ENCODE data around the gene NUDT16L1. TPM values are rescaled to one million over a fixed set of nuclear protein-coding genes. Genes with fewer than 3 reads are reported as not detected.

NUDT16L1 gene
- total RNA-seq, 2 donors from 2014 or later = 57.4 to 75.3 TPM

DNA sequence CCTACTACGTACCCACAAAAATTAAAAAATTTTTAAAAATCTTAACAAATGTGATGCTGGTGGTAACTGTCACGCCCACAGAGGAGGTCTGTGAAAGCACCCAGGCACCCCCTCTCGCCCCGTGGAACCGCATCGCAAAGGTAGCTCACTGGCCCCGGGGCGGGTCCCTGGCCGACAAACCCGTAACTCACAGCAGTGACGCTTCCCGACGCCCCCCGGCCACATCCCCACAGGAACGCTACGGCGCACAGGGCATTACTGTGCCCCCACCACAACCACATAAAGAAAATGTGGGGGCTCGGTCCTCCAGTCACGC is 40.3 kb downstream of the NUDT16L1 start:
- WGBS = 0% methylated on average over 19 of the region's 19 CpGs
- peak; percentile 12 for DNase-seq (ENCODE audit: low spot score)
- intact Hi-C loops (cut with DNase I) = loop anchor here (1.0 to 10.0 kb wide), 5 partner anchors 35 to 223 kb away; partner anchors contain the start of genes GLYR1, ROGDI, UBALD1 and UBN1
- no peaks in the 10 kb centered on the region for H3K4me1 ChIP-seq (replicated peaks)
- TF ChIP-seq, protein P1, sequence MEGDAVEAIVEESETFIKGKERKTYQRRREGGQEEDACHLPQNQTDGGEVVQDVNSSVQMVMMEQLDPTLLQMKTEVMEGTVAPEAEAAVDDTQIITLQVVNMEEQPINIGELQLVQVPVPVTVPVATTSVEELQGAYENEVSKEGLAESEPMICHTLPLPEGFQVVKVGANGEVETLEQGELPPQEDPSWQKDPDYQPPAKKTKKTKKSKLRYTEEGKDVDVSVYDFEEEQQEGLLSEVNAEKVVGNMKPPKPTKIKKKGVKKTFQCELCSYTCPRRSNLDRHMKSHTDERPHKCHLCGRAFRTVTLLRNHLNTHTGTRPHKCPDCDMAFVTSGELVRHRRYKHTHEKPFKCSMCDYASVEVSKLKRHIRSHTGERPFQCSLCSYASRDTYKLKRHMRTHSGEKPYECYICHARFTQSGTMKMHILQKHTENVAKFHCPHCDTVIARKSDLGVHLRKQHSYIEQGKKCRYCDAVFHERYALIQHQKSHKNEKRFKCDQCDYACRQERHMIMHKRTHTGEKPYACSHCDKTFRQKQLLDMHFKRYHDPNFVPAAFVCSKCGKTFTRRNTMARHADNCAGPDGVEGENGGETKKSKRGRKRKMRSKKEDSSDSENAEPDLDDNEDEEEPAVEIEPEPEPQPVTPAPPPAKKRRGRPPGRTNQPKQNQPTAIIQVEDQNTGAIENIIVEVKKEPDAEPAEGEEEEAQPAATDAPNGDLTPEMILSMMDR (IDR thresholded peaks at IDR 0.05) = no peak
- TF ChIP-seq POLR2A (IDR thresholded peaks at IDR 0.05) = no peak
- no peak for TF ChIP-seq POLR2AphosphoS5 (IDR thresholded peaks at IDR 0.05)
- H3K9me3 ChIP-seq = no peaks in the 10 kb centered on the region
- H3K4me3 ChIP-seq = peak overlapping the region; percentile 80 to 82
- H3K27me3 ChIP-seq (replicated peaks; ENCODE audit: insufficient read depth) = no peaks in the 10 kb centered on the region
- H3K27ac ChIP-seq = peak overlapping the region; percentile 76 to 82
- no peaks in the 10 kb centered on the region for H3K36me3 ChIP-seq

DNA sequence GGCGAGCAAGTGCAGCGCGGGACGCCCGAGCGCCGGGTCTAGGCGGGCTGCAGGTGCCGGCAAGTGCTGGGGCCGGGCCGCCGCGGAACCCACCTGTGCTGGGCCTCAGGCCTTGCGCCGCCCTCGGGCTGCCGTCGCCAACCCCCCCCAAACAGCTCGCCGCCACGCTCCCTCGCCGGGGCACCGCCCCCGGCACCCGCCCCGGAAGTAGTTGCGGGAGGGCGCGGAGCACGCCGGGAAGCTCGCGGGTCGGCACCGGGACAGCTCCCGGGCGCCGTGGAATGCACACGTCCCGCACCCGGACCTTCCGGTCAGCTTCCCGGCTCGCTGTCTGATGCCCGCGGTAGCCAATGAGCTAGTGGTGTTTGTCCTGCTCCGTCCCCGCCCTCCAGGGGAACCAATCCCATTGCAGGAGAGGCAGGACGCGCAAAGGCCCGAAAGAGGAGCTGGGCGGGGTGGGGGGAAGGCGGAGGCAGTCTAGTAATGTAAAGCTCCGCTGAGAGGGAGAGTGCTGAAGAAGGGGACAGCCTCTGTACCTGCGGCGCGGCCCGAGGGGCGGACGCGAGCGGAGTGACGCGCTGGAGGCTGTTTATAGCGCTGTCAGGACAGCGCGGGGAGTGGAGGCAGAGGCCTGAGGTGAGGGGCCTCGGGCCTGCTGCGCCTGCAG is 40.8 kb downstream of the NUDT16L1 start, which contains the start of the genes ANKS3 and DNAAF8:
TSS of gene ANKS3 (minus strand) at position 209 of the 667 bp plus-strand sequence. CDS start 4,122 bp downstream, outside the sequence.
TSS of gene DNAAF8 (plus strand) at position 475 of the 667 bp plus-strand sequence. CDS start 1,978 bp downstream, outside the sequence.
- 0% methylated on average over 59 of the region's 70 CpGs for WGBS
- intact Hi-C loops (cut with DNase I) = loop anchor here (1.0 to 10.0 kb wide), 5 partner anchors 34 to 223 kb away; partner anchors contain the start of genes GLYR1, ROGDI, UBALD1 and UBN1

DNA sequence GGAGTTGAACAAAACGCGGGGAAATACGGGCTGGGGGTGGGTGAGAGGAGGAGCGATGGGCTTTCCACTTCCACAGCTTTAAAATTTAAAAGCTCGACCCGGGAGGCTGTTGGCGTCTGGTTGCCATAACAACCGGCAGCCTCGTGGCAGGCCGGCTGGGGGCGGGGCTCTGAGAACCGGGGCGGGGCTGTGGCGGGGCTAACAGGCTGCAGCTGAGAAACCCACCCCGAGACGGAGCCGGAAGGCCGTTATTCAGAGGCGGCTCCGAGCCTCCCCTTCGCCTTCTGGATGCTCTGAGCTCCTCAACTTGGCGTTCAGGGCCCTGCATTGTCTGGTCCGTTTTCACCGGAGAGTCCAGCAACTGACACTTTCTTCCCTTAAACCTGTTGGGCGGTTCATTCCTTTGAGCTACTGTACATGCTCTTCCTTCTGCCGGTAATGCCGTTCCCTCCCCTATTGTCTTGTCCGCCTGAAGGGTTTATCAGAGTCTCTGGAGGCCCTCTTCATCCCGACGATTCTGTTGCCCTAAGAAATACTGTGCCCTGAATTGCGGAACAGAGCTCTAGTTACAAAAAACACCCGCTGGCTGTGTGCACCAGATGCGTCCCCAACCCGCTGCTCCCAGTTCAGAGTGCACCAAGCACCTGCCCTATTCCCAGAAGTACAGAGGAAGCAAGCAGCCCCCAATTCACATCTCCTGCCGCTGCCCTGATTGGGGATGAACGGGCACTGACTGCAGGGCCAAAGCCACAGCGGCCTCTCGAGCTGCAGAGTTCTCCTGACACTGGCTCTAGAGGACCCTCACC is 41.6 kb downstream of the NUDT16L1 start:
- H3K27me3 ChIP-seq (replicated peaks; ENCODE audit: insufficient read depth) = no peaks in the 10 kb centered on the region
- TF ChIP-seq POLR2A (IDR thresholded peaks at IDR 0.05) (no peak), POLR2AphosphoS5 (IDR thresholded peaks at IDR 0.05) (no peak)
- TF ChIP-seq, protein P1 (IDR thresholded peaks at IDR 0.05) = no peak
- 4% methylated on average over 38 of the region's 38 CpGs for WGBS
- intact Hi-C loops (cut with DNase I) = loop anchor here (1.0 to 10.0 kb wide), 5 partner anchors 33 to 222 kb away; partner anchors contain the start of genes GLYR1, ROGDI, UBALD1 and UBN1
- no peaks in the 10 kb centered on the region for H3K36me3 ChIP-seq
- H3K4me1 ChIP-seq (replicated peaks) = no peaks in the 10 kb centered on the region
- no peaks in the 10 kb centered on the region for H3K9me3 ChIP-seq
- peak overlapping the region; percentile 76 to 82 for H3K27ac ChIP-seq
- H3K4me3 ChIP-seq = peak overlapping the region; percentile 80 to 82
- DNase-seq (ENCODE audit: low spot score) = peak; percentile 82

More for the DNA sequence above, 40.8 kb downstream of the NUDT16L1 start, which contains the start of the genes ANKS3 and DNAAF8:
- Histone ChIP-seq H3K27me3 (replicated peaks; ENCODE audit: insufficient read depth) (no peaks in the 10 kb centered on the region), H3K36me3 (no peaks in the 10 kb centered on the region), H3K4me3 (peak within 1 kb of the TSS; percentile 80 to 82), H3K9me3 (no peaks in the 10 kb centered on the region), H3K27ac (peak within 1 kb of the TSS; percentile 76 to 82), H3K4me1 (replicated peaks) (no peaks in the 10 kb centered on the region)
- TF ChIP-seq POLR2A (IDR thresholded peaks at IDR 0.05) (no peak), POLR2AphosphoS5 (IDR thresholded peaks at IDR 0.05) (peak; percentile 94)
- TF ChIP-seq, protein P1 (IDR thresholded peaks at IDR 0.05) = peak in 1 of 4 experiments; percentile 21
- peak; percentile 96 for DNase-seq (ENCODE audit: low spot score)

DNA sequence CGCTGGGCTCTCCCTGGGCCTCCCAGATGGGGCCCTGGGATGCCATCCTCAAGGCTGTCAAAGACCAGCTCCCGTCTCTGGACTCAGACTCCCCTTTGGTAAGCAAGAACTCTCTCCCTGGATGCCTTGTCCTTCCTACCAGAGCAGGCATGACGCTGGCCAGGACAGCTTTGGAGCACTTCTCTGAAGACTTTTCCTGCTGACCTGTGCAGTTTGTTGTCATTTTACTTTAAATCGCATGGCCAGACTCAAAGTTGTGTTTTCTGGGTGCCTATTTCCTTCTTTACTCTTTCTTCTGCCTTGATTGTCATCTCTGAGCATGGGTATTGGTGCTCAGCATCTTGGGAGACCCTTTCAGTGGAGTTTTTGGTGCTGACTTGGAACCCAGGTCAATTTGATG is 43.2 kb downstream of the NUDT16L1 start:
- Histone ChIP-seq H3K4me3 (no peak overlapping the region), H3K36me3 (no peaks in the 10 kb centered on the region), H3K27me3 (replicated peaks; ENCODE audit: insufficient read depth) (no peaks in the 10 kb centered on the region), H3K4me1 (replicated peaks) (no peaks in the 10 kb centered on the region), H3K27ac (no peak overlapping the region), H3K9me3 (no peaks in the 10 kb centered on the region)
- WGBS = 87% methylated on average over 4 of the region's 4 CpGs
- intact Hi-C loops (cut with DNase I) = loop anchor here (10.0 kb wide), 3 partner anchors 68 to 122 kb away; partner anchors contain the start of genes GLYR1, ROGDI, UBALD1 and UBN1
- DNase-seq (ENCODE audit: low spot score) = no peak
- no peak for TF ChIP-seq POLR2A (IDR thresholded peaks at IDR 0.05)
- no peak for TF ChIP-seq POLR2AphosphoS5 (IDR thresholded peaks at IDR 0.05)
- TF ChIP-seq, protein P1 (IDR thresholded peaks at IDR 0.05) = no peak
